A549 (cell line): ENCODE data around the gene SOX15. TPM values are rescaled to one million over a fixed set of nuclear protein-coding genes. Genes with fewer than 3 reads are reported as not detected.
A peak's percentile ranks its signal among the peaks of the same experiment; 100 is the strongest.

ENCODE experiments used
- ATAC-seq, 2 experiments: fragments of 200-7000 bp in 1 of 2; fragments of >200 bp in 1 of 2; cut with Nextera tagmentation in 1 of 2; cut with Tn5 transposase in 1 of 2; 3 replicates each; pipeline versions ENCODE4 v1.8.0 to v1.9.1; 2018 to 2020; ENCODE audit warnings: mild to moderate bottlenecking in 1 of 2, moderate library complexity in 1 of 2
- CTCF ChIA-PET: fragments of 300-600 bp; sonication (Branson Sonifier 250); formaldehyde crosslinking; extraction: SDS; loops from one replicate; lab custom pipeline; 2021; ENCODE audit warnings: antibody characterized with exemption, inconsistent platforms; lab: Yijun Ruan, JAX
- POLR2A ChIA-PET: fragments of 350-600 bp; formaldehyde crosslinking; extraction: SDS; loops from one replicate; lab custom pipeline; 2021; ENCODE audit warnings: antibody characterized with exemption, inconsistent platforms; lab: Yijun Ruan, JAX
- DNase-seq, 2 experiments: peaks; one replicate each; pipeline versions ENCODE4 v3.0.0 to v3.0.0-alpha.2; 2011 to 2016; ENCODE audit warnings: low read depth in 1 of 2, low spot score in 1 of 2
- FAIRE-seq: peaks from 2 replicates; lab custom pipeline; 2011; peaks lifted over from hg19 to GRCh38; lab: Jason Lieb, UNC
- H3K27ac ChIP-seq, 2 experiments: fragments of >200 bp; sonication (Bioruptor Twin); formaldehyde crosslinking; 3 replicates each; pipeline ENCODE4 v1.5.1; 2016 to 2017
- H3K4me1 ChIP-seq: fragments of >200 bp; sonication (Bioruptor Twin); formaldehyde crosslinking; 3 replicates; pipeline ENCODE4 v1.6.1; 2016
- H3K4me2 ChIP-seq: fragments of >200 bp; sonication (Bioruptor Twin); formaldehyde crosslinking; 3 replicates; pipeline ENCODE4 v1.6.1; 2016
- H3K4me3 ChIP-seq: fragments of >200 bp; sonication (Bioruptor Twin); formaldehyde crosslinking; 3 replicates; pipeline ENCODE4 v1.5.1; 2016
- H3K9me3 ChIP-seq: fragments of >200 bp; sonication (Bioruptor Twin); formaldehyde crosslinking; 3 replicates; pipeline ENCODE4 v1.6.1; 2016
- ATOH8 ChIP-seq: fragments of 250-450 bp; sonication (Bioruptor Pico); IDR thresholded peaks from 2 replicates; pipeline ENCODE4 v1.5.0; 2020; ENCODE audit warnings: low read depth, mild to moderate bottlenecking, moderate library complexity
- CBX2 ChIP-seq: fragments of 200-600 bp; sonication (generic); IDR thresholded peaks from 2 replicates; pipeline ENCODE4 v1.6.1; 2016; ENCODE audit warnings: low read depth, mild to moderate bottlenecking, borderline replicate concordance
- CEBPB ChIP-seq, 2 experiments: fragments of >200 bp in 1 of 2; sonication (Bioruptor Twin) in 1 of 2; formaldehyde crosslinking in 1 of 2; IDR thresholded peaks; 2 replicates each; pipeline ENCODE4 v1.6.1; 2012 to 2016
- CHD4 ChIP-seq: fragments of 200-600 bp; sonication (generic); IDR thresholded peaks from 2 replicates; pipeline ENCODE4 v1.6.1; 2016; ENCODE audit warnings: antibody characterized with exemption, mild to moderate bottlenecking, borderline replicate concordance
- CTCF ChIP-seq: fragments of >200 bp; sonication (Bioruptor Twin); formaldehyde crosslinking; IDR thresholded peaks from 3 replicates; pipeline ENCODE4 v1.5.1; 2016
- HDAC2 ChIP-seq: fragments of 200-600 bp; sonication (generic); IDR thresholded peaks from 2 replicates; pipeline ENCODE4 v1.6.1; 2016
- HEYL ChIP-seq: fragments of 250-450 bp; sonication (Bioruptor Pico); IDR thresholded peaks from 2 replicates; pipeline ENCODE4 v1.8.0; 2021; ENCODE audit warnings: mild to moderate bottlenecking, moderate library complexity
- KDM1A ChIP-seq: fragments of 200-600 bp; sonication (generic); IDR thresholded peaks from 2 replicates; pipeline ENCODE4 v1.6.1; 2016; ENCODE audit warnings: low read depth, mild to moderate bottlenecking
- MAFK ChIP-seq: fragments of 450-650 bp; IDR thresholded peaks from 2 replicates; pipeline ENCODE4 v1.6.1; 2014; ENCODE audit not compliant: partially characterized antibody
- MAZ ChIP-seq: fragments of 150-350 bp; IDR thresholded peaks from 2 replicates; pipeline ENCODE4 v1.6.1; 2014; ENCODE audit warnings: antibody characterized with exemption, low read depth, low read length, borderline replicate concordance
- NFE2L2 ChIP-seq: fragments of 150-350 bp; conservative IDR thresholded peaks from 2 replicates; pipeline ENCODE4 v1.6.1; 2014; ENCODE audit warnings: low read length
- PBX3 ChIP-seq: IDR thresholded peaks from 2 replicates; pipeline ENCODE4 v1.6.1; 2012
- PHF8 ChIP-seq: fragments of 200-600 bp; sonication (generic); IDR thresholded peaks from 2 replicates; pipeline ENCODE4 v1.6.1; 2016; ENCODE audit warnings: low read depth, mild to moderate bottlenecking, antibody characterized with exemption, moderate library complexity, borderline replicate concordance
- POLR2A ChIP-seq: IDR thresholded peaks from 2 replicates; pipeline ENCODE4 v1.6.1; 2012; ENCODE audit warnings: mild to moderate bottlenecking, low read length
- RAD21 ChIP-seq, 2 experiments: fragments of >200 bp in 1 of 2; sonication (Bioruptor Twin) in 1 of 2; formaldehyde crosslinking in 1 of 2; IDR thresholded peaks in 1 of 2; conservative IDR thresholded peaks in 1 of 2; 2 replicates in 1 of 2; 3 replicates in 1 of 2; pipeline ENCODE4 v1.6.1; 2012 to 2018; ENCODE audit warnings: inconsistent platforms in 1 of 2
- RNF2 ChIP-seq: fragments of 200-600 bp; sonication (generic); IDR thresholded peaks from 2 replicates; pipeline ENCODE4 v1.6.1; 2016; ENCODE audit warnings: low read depth, mild to moderate bottlenecking, antibody characterized with exemption, moderate library complexity, borderline replicate concordance
- SMC3 ChIP-seq: fragments of >200 bp; sonication (Bioruptor Twin); formaldehyde crosslinking; IDR thresholded peaks from 3 replicates; pipeline ENCODE4 v1.6.1; 2018; ENCODE audit warnings: inconsistent platforms
- TFCP2L1 ChIP-seq: fragments of 250-450 bp; sonication (Bioruptor Pico); IDR thresholded peaks from 2 replicates; pipeline ENCODE4 v1.5.0; 2021; ENCODE audit warnings: mild to moderate bottlenecking
- ZNF302 ChIP-seq: fragments of 250-450 bp; sonication (Bioruptor Pico); IDR thresholded peaks from 2 replicates; pipeline ENCODE4 v1.9.0; 2021; ENCODE audit warnings: inconsistent platforms, mild to moderate bottlenecking, moderate library complexity
- WGBS: methylation state at CpG from one replicate; pipeline ENCODE4 v1.1.6; 2017; ENCODE audit errors: missing lambda C conversion rate; 5-methylcytosine and 5-hydroxymethylcytosine counted together
- polyA plus RNA-seq, 4 experiments: library from polyadenylated mRNA; depleted of rRNA in 3 of 4; stranded (reverse); fragments of >200 nt; fragmentation: RNase III in 1 of 4; extraction: RNeasy Plus Mini Kit Qiagen cat#74134 plus additional on column Dnase treatment in 1 of 4; gene quantifications; 2 replicates in 3 of 4; 3 replicates in 1 of 4; pipeline ENCODE4 v1.2.3, GENCODE V29; 2011 to 2017
- TF ChIP-seq, protein P1 (sequence below): fragments of 450-650 bp; IDR thresholded peaks from 2 replicates; pipeline ENCODE4 v1.6.1; 2014; ENCODE audit warnings: antibody characterized with exemption

Gene SOX15
- polyA plus RNA-seq, 2 of the 4 experiments (the other 2 are of a cell fraction), result 0.05 to 0.19 TPM

GRCh38 chr17:7557147-7557764, 32.6 kb downstream of the SOX15 start (continued):
- TF ChIP-seq CTCF (no peak), MAZ (no peak), SMC3 (no peak)

- WGBS, result 93% methylated on average over 12 of the region's 12 CpGs
- TF ChIP-seq SMC3 (no peak), ATOH8 (CRISPR knock-in tag) (no peak), CEBPB (IDR thresholded peaks at IDR 0.05) (no peak), KDM1A (no peak), ZNF302 (CRISPR knock-in tag) (no peak), CBX2 (no peak), HDAC2 (no peak), NFE2L2 (no peak), HEYL (CRISPR knock-in tag) (no peak), CTCF (no peak)
- Histone ChIP-seq H3K27ac (no peak overlapping the region), H3K9me3 (no peaks in the 10 kb centered on the region), H3K4me1 (peaks cover 33% of the 10 kb centered on the region), H3K4me2 (no peak overlapping the region), H3K4me3 (no peak overlapping the region)
- FAIRE-seq (no peak), DNase-seq (no peak), ATAC-seq (no peak)
- ChIA-PET CTCF (interaction anchor here (0.7 to 11.3 kb wide), 9 partner anchors 12 to 201 kb away, joined by 3 to 232 read pairs (median 4); partner anchors contain the start of genes TMEM95 and TNFSF12), POLR2A (interaction anchor here (1.1 kb wide), 1 partner anchor 130 kb away, joined by 3 read pairs; no protein-coding TSS in a partner anchor)
Measured at GRCh38 chr17:7556627-7557026, 33.3 kb downstream of the SOX15 start.

DNA sequence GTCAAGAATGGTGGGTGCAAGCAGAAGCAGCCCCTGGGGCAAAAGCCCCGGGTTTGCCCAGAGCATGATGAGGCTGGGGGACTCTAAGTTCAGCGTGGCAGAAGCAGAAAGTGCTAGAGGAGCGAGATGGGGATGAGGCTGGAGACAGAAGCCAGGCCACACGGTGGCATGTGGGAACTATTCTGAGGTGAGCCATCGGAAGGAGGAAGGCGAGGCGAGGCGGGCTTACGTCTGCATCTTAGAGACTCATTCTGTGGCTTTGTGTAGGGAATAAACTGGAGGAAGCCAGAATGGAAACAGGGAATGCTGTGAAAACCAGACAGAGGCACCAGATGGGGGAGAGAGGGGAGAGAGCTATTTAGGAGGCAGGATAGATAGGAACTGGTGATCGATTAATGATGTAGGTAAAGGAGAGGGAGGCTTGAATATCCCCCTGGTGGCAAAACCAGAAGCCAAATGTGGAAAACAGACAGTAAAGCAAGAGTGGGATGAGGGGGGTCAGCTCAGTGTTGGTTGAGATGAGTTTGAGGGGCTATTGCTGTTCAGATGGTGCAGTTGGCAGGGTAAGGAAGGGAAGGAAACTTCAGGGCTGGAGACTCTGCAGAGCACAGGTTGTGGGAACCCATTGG, 34.5 kb downstream of the SOX15 start:
- no peak overlapping the region for H3K4me3 ChIP-seq
- ChIA-PET CTCF (interaction anchor here (1.4 to 11.3 kb wide), 3 partner anchors 30 to 40 kb away, joined by 3 to 232 read pairs (median 4); no protein-coding TSS in a partner anchor), POLR2A (no interaction called here)
- TF ChIP-seq POLR2A (no peak), MAFK (peak; percentile 16)
- 73% methylated on average over 10 of the region's 10 CpGs for WGBS
- DNase-seq, result no peak
- no peaks in the 10 kb centered on the region for H3K9me3 ChIP-seq
- H3K4me1 ChIP-seq, result peaks cover 33% of the 10 kb centered on the region
- H3K4me2 ChIP-seq, result no peak overlapping the region
- no peak overlapping the region for H3K27ac ChIP-seq
- no peak for ATAC-seq
- no peak for FAIRE-seq

DNA sequence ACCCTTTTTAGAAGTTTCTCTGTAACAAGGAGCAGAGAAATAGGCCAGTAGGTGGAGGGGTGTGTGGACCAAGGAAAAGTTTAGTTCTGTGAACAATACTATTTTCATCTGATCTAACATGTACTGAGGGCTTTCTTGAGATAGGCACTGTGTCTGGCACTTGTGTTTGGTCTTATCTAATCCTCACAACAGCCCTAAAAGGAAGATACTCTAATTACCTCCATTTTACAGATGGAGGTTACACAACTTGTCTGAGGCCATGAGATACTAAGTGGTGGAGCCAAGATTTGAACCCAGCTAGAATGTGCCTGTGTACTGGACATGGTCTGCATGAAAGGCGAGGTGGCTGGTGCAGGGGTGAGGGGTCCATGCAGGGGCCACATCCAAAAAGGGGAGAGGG, 36.5 kb downstream of the SOX15 start:
- FAIRE-seq, result no peak
- Histone ChIP-seq H3K9me3 (no peaks in the 10 kb centered on the region), H3K4me2 (no peak overlapping the region), H3K4me1 (peaks cover 20% of the 10 kb centered on the region), H3K4me3 (no peak overlapping the region), H3K27ac (no peak overlapping the region)
- CTCF ChIA-PET, result interaction anchor here (0.6 to 16.8 kb wide), 4 partner anchors 6 to 128 kb away, joined by 3 to 232 read pairs (median 98); partner anchors contain the start of genes SENP3, SPEM2 and TNFSF13
- WGBS, result 88% methylated on average over 1 of the region's 1 CpG
- no peak for DNase-seq
- ATAC-seq, result no peak
- POLR2A ChIA-PET, result no interaction called here
- TF ChIP-seq PBX3, result no peak
- no peak for TF ChIP-seq TFCP2L1 (CRISPR knock-in tag)
- TF ChIP-seq RAD21 (conservative IDR thresholded peaks at IDR 0.05 in 1 of 2, IDR thresholded peaks at IDR 0.05 in 1 of 2), result no peak
- TF ChIP-seq CHD4, result no peak
- TF ChIP-seq PHF8, result no peak
- no peak for TF ChIP-seq RNF2
- TF ChIP-seq, protein P1, sequence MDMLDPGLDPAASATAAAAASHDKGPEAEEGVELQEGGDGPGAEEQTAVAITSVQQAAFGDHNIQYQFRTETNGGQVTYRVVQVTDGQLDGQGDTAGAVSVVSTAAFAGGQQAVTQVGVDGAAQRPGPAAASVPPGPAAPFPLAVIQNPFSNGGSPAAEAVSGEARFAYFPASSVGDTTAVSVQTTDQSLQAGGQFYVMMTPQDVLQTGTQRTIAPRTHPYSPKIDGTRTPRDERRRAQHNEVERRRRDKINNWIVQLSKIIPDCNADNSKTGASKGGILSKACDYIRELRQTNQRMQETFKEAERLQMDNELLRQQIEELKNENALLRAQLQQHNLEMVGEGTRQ, result no peak
- no peak for TF ChIP-seq ZNF302 (CRISPR knock-in tag)
- TF ChIP-seq CTCF, result no peak
